ENCODE data around the gene ADAMTS16. TPM values are rescaled to one million over a fixed set of nuclear protein-coding genes. Genes with fewer than 3 reads are reported as not detected.

The ADAMTS16 gene
- total RNA-seq, 3 donors from 2014 or later (not counting 1 experiment from before 2014, with no cell fraction given): not detected

DNA sequence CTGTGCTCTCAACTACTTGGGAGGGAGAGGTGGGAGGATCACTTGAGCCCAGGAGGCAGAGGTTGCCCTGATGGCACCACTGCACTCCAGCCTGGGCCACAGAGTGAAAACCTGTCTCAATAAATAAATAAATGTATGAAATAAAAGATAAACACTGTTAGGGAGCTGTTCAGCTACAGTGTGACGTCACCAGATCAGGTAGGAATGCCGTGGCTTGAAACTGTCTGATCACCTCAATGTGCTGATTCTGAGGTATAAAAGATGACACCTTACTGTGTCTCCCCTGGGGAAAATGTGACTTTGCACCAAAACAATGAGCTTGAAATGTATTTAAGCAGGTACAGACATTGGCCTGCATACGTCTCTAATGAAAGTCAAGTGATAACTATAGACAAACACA is 133.3 kb downstream of the ADAMTS16 start:
- no peaks in the 10 kb centered on the region for H3K4me1 Mint-ChIP-seq
- H3K27ac Mint-ChIP-seq: no peak overlapping the region
- no peak overlapping the region for H3K27ac ChIP-seq (ENCODE audit: low read length)
- intact Hi-C loops (cut with micrococcal nuclease): no loop called here
- peaks cover 3% of the 10 kb centered on the region for H3K9me3 ChIP-seq (ENCODE audit: control insufficient read depth, insufficient read depth, low read length)
- no peaks in the 10 kb centered on the region for H3K36me3 ChIP-seq (ENCODE audit: control insufficient read depth, insufficient read depth, low read length)
- H3K27me3 ChIP-seq (ENCODE audit: control insufficient read depth, insufficient read depth, low read length): no peaks in the 10 kb centered on the region
- H3K36me3 Mint-ChIP-seq: no peaks in the 10 kb centered on the region
- H3K9me3 Mint-ChIP-seq: peaks cover 0 to 2% of the 10 kb centered on the region in 2 donors
- DNase-seq (no peak), ATAC-seq (no peak)
- H3K4me1 ChIP-seq (ENCODE audit: control insufficient read depth, insufficient read depth, low read length): no peaks in the 10 kb centered on the region
- WGBS (ENCODE audit: insufficient coverage): 92% methylated on average over 3 of the region's 3 CpGs
- H3K4me3 ChIP-seq (ENCODE audit: low read length): no peak overlapping the region
- no peak overlapping the region for H3K4me3 Mint-ChIP-seq
- no peaks in the 10 kb centered on the region for H3K27me3 Mint-ChIP-seq (ENCODE audit: low read depth in 2 of 2)
- TF ChIP-seq, protein P1, sequence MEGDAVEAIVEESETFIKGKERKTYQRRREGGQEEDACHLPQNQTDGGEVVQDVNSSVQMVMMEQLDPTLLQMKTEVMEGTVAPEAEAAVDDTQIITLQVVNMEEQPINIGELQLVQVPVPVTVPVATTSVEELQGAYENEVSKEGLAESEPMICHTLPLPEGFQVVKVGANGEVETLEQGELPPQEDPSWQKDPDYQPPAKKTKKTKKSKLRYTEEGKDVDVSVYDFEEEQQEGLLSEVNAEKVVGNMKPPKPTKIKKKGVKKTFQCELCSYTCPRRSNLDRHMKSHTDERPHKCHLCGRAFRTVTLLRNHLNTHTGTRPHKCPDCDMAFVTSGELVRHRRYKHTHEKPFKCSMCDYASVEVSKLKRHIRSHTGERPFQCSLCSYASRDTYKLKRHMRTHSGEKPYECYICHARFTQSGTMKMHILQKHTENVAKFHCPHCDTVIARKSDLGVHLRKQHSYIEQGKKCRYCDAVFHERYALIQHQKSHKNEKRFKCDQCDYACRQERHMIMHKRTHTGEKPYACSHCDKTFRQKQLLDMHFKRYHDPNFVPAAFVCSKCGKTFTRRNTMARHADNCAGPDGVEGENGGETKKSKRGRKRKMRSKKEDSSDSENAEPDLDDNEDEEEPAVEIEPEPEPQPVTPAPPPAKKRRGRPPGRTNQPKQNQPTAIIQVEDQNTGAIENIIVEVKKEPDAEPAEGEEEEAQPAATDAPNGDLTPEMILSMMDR (IDR thresholded peaks at IDR 0.05): no peak

DNA sequence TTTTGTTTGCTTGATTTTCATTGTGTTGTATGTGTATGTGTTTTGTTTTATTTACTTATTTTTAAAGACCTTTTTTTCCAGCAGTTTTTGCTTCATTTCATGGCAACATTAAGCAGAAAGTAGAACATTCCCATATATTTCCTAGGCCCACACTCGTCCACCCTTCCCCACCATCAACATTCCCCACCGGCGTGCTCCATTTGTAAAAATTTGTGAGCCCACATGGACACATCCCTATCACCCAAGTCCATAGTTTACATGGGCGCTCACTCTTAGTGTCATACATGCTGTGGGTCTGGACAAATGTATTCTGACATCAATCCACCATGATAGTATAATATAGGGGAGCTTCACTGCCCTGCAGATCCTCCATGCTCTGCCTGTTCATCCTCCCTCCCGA is 133.8 kb downstream of the ADAMTS16 start:
- Mint-ChIP-seq H3K27ac (no peak overlapping the region), H3K36me3 (no peaks in the 10 kb centered on the region), H3K9me3 (peaks cover 0 to 2% of the 10 kb centered on the region in 2 donors), H3K4me3 (no peak overlapping the region), H3K27me3 (ENCODE audit: low read depth in 2 of 2) (no peaks in the 10 kb centered on the region), H3K4me1 (no peaks in the 10 kb centered on the region)
- DNase-seq (no peak), ATAC-seq (no peak)
- no peaks in the 10 kb centered on the region for H3K36me3 ChIP-seq (ENCODE audit: control insufficient read depth, insufficient read depth, low read length)
- no peak overlapping the region for H3K27ac ChIP-seq (ENCODE audit: low read length)
- H3K9me3 ChIP-seq (ENCODE audit: control insufficient read depth, insufficient read depth, low read length): peaks cover 2% of the 10 kb centered on the region
- no peaks in the 10 kb centered on the region for H3K27me3 ChIP-seq (ENCODE audit: control insufficient read depth, insufficient read depth, low read length)
- WGBS (ENCODE audit: insufficient coverage): 83% methylated on average over 4 of the region's 5 CpGs
- no peak overlapping the region for H3K4me3 ChIP-seq (ENCODE audit: low read length)
- TF ChIP-seq, protein P1 (IDR thresholded peaks at IDR 0.05): no peak
- no peaks in the 10 kb centered on the region for H3K4me1 ChIP-seq (ENCODE audit: control insufficient read depth, insufficient read depth, low read length)
- intact Hi-C loops (cut with micrococcal nuclease): no loop called here

DNA sequence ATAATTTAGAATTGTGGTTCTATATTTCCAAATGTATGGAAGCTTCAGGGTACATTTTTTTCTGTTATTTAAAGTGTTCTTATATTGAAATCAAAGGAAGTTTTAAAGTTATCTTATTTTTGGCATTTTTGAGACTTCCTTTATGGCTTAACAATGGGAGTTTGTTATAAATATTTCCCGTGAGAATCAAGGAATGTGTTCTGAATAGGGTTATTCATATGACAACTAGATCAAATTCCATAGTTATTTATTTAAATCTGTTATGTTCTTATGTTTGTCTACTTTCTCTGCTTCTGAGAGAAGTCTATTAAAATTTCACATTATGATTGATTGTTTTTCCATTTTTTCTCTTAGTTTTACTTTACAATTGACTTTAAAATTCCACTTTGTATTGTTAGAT is 135.1 kb downstream of the ADAMTS16 start:
- DNase-seq: no peak
- H3K4me3 ChIP-seq (ENCODE audit: low read length): no peak overlapping the region
- intact Hi-C loops (cut with micrococcal nuclease): no loop called here
- Mint-ChIP-seq H3K27me3 (ENCODE audit: low read depth in 2 of 2) (no peaks in the 10 kb centered on the region), H3K4me3 (no peak overlapping the region), H3K27ac (no peak overlapping the region), H3K9me3 (peaks cover 2 to 4% of the 10 kb centered on the region in 2 donors), H3K4me1 (no peaks in the 10 kb centered on the region), H3K36me3 (no peaks in the 10 kb centered on the region)
- H3K27me3 ChIP-seq (ENCODE audit: control insufficient read depth, insufficient read depth, low read length): no peaks in the 10 kb centered on the region
- no peaks in the 10 kb centered on the region for H3K4me1 ChIP-seq (ENCODE audit: control insufficient read depth, insufficient read depth, low read length)
- H3K36me3 ChIP-seq (ENCODE audit: control insufficient read depth, insufficient read depth, low read length): no peaks in the 10 kb centered on the region
- H3K27ac ChIP-seq (ENCODE audit: low read length): no peak overlapping the region
- ATAC-seq: no peak
- TF ChIP-seq, protein P1 (IDR thresholded peaks at IDR 0.05): no peak
- no CpG with 5 or more reads among the region's 1 CpG for WGBS (ENCODE audit: insufficient coverage)
- H3K9me3 ChIP-seq (ENCODE audit: control insufficient read depth, insufficient read depth, low read length): no peaks in the 10 kb centered on the region

DNA sequence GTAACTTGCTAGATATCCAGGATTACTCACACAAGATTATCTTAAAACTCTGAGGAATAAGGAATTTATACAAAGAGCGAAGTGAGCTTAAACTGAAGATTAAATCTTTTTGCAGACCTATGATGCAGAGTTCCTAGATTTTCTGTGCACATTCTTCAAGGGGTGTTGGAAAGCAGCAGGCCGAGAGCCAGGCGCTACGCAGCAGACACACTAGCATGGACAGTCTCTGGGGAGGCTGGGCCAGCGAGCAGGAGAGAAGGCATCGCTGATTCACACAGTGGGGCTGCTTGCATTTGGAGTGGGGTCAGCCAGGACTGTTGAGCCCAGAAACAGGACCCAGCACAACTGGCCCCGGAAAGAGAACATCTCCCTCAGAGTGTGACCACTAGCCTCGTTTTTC is 136.3 kb downstream of the ADAMTS16 start:
- Histone ChIP-seq H3K9me3 (ENCODE audit: control insufficient read depth, insufficient read depth, low read length) (no peaks in the 10 kb centered on the region), H3K27me3 (ENCODE audit: control insufficient read depth, insufficient read depth, low read length) (no peaks in the 10 kb centered on the region), H3K4me3 (ENCODE audit: low read length) (no peak overlapping the region), H3K27ac (ENCODE audit: low read length) (no peak overlapping the region), H3K4me1 (ENCODE audit: control insufficient read depth, insufficient read depth, low read length) (no peaks in the 10 kb centered on the region), H3K36me3 (ENCODE audit: control insufficient read depth, insufficient read depth, low read length) (no peaks in the 10 kb centered on the region)
- Mint-ChIP-seq H3K27ac (no peak overlapping the region), H3K4me3 (no peak overlapping the region), H3K27me3 (ENCODE audit: low read depth in 2 of 2) (no peaks in the 10 kb centered on the region), H3K4me1 (no peaks in the 10 kb centered on the region), H3K9me3 (peaks cover 2 to 4% of the 10 kb centered on the region in 2 donors), H3K36me3 (no peaks in the 10 kb centered on the region)
- ATAC-seq (no peak), DNase-seq (no peak)
- TF ChIP-seq, protein P1 (IDR thresholded peaks at IDR 0.05): no peak
- intact Hi-C loops (cut with micrococcal nuclease): no loop called here
- WGBS (ENCODE audit: insufficient coverage): 90% methylated on average over 7 of the region's 8 CpGs

Measured in natural killer cell (primary cell).